Sigmoid colon (tissue), 4 donors: ENCODE measurements around the gene TMEM184B.

Experiments used
- EP300 ChIP-seq, 4 donors: sonication (generic); formaldehyde crosslinking; IDR thresholded peaks; one replicate each; pipeline ENCODE4 v1.6.1; 2017; ENCODE audit warnings: antibody characterized with exemption in 4 of 4
- POLR2A ChIP-seq, 2 donors: fragments of 450-650 bp; IDR thresholded peaks; one replicate each; pipeline ENCODE4 v1.6.1; 2016; ENCODE audit warnings: antibody characterized with exemption in 2 of 2, mild to moderate bottlenecking in 2 of 2, moderate library complexity in 2 of 2
- POLR2AphosphoS5 ChIP-seq, 4 donors: sonication (generic); formaldehyde crosslinking; IDR thresholded peaks; one replicate each; pipeline ENCODE4 v1.6.1; 2017; ENCODE audit warnings: antibody characterized with exemption in 4 of 4
- TF ChIP-seq, protein P1 (sequence below), 4 experiments: fragments of 450-650 bp in 3 of 4; fragments of 200-600 bp in 1 of 4; IDR thresholded peaks; one replicate each; pipeline ENCODE4 v1.5.1; 2016 to 2019; ENCODE audit warnings: antibody characterized with exemption in 4 of 4, mild to moderate bottlenecking in 3 of 4, moderate library complexity in 2 of 4

DNA sequence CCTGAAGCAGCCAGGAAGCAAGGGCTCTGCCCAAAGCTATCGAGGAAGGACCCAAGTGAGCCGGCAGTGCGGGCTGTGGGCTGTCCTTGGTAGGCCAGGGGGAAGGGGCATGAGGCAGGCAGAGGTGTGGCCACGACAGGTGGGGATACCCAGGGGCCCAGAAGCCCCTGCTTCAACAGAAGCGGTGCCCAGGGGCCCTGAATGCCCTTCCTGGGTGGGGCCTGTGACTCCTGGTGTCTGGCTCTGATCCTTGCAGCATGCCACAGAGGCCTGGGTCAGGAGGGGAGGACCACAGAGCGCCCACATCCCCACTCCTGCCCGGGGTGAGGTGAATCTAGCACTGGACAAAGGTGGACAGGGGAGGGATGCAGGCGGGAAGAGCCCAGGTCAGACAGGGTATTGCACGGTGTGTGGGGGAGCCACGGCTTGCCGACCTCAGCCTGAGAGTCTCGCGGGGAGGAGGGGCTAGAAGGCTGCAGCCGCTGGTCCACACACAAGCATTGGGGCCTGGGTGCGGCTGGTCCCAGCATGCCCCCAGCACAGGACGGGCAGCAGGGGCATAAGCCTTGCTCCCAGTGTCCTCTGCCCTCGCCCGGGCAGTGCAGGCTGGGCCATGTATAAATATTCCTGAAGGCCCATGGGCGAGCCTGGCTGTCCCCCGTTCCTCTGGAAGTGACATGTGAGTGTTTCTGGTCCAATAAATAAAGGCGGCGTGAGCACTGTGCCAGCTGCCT lies 52.0 kb downstream of the TMEM184B start:
- no peak for TF ChIP-seq POLR2A (IDR thresholded peaks at IDR 0.05)
- TF ChIP-seq, protein P1, sequence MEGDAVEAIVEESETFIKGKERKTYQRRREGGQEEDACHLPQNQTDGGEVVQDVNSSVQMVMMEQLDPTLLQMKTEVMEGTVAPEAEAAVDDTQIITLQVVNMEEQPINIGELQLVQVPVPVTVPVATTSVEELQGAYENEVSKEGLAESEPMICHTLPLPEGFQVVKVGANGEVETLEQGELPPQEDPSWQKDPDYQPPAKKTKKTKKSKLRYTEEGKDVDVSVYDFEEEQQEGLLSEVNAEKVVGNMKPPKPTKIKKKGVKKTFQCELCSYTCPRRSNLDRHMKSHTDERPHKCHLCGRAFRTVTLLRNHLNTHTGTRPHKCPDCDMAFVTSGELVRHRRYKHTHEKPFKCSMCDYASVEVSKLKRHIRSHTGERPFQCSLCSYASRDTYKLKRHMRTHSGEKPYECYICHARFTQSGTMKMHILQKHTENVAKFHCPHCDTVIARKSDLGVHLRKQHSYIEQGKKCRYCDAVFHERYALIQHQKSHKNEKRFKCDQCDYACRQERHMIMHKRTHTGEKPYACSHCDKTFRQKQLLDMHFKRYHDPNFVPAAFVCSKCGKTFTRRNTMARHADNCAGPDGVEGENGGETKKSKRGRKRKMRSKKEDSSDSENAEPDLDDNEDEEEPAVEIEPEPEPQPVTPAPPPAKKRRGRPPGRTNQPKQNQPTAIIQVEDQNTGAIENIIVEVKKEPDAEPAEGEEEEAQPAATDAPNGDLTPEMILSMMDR (IDR thresholded peaks at IDR 0.05) = no peak
- no peak for TF ChIP-seq POLR2AphosphoS5 (IDR thresholded peaks at IDR 0.05)
- TF ChIP-seq EP300 (IDR thresholded peaks at IDR 0.05) = no peak
